Measurements from ENCODE around the gene MRTFA.
"Not testable (repeated sequence)": the region's sequence is repeated elsewhere in the genome, so short reads cannot be mapped to it uniquely, and the experiment has no call there.

Gene MRTFA

GRCh38 chr22:40665312-40665711, 28.8 kb upstream of the MRTFA start:
- no peak for DNase-seq (ENCODE audit: low read depth)
- no peak overlapping the region for H3K4me3 ChIP-seq (ENCODE audit: low read depth, low read length)

GRCh38 chr22:40661671-40662070, 25.2 kb upstream of the MRTFA start:
- no peak overlapping the region for H3K4me3 ChIP-seq (ENCODE audit: low read depth, low read length)
- DNase-seq (ENCODE audit: low read depth) = no peak

- H3K4me3 ChIP-seq (ENCODE audit: low read depth, low read length) = no peak overlapping the region
- no peak for DNase-seq (ENCODE audit: low read depth)
Observed at GRCh38 chr22:40660730-40661129, 24.2 kb upstream of the MRTFA start.

GRCh38 chr22:40659166-40659565, 22.6 kb upstream of the MRTFA start:
- H3K4me3 ChIP-seq (ENCODE audit: low read depth, low read length) = no peak overlapping the region
- DNase-seq (ENCODE audit: low read depth) = no peak

GRCh38 chr22:40656651-40657050, 20.1 kb upstream of the MRTFA start:
- H3K4me3 ChIP-seq (ENCODE audit: low read depth, low read length); DNase-seq (ENCODE audit: low read depth): not testable (repeated sequence)

GRCh38 chr22:40655941-40656340, 19.4 kb upstream of the MRTFA start:
- DNase-seq (ENCODE audit: low read depth) = not testable (repeated sequence)

GRCh38 chr22:40654522-40655167, 18.1 kb upstream of the MRTFA start:
- peak; percentile 59 for DNase-seq (ENCODE audit: low read depth)
- no peak overlapping the region for H3K4me3 ChIP-seq (ENCODE audit: low read depth, low read length)

More at GRCh38 chr22:40655941-40656340, 19.4 kb upstream of the MRTFA start:
- H3K4me3 ChIP-seq (ENCODE audit: low read depth, low read length) = not testable (repeated sequence)

GRCh38 chr22:40653361-40653760, 16.8 kb upstream of the MRTFA start:
- no peak overlapping the region for H3K4me3 ChIP-seq (ENCODE audit: low read depth, low read length)
- no peak for DNase-seq (ENCODE audit: low read depth)

- H3K4me3 ChIP-seq (ENCODE audit: low read depth, low read length) = peak overlapping the region; percentile 55
Observed at GRCh38 chr22:40651563-40652501, 15.3 kb upstream of the MRTFA start.

GRCh38 chr22:40651057-40651456, 14.5 kb upstream of the MRTFA start:
- no peak for DNase-seq (ENCODE audit: low read depth)
- H3K4me3 ChIP-seq (ENCODE audit: low read depth, low read length) = peak overlapping the region; percentile 55

More at GRCh38 chr22:40651563-40652501, 15.3 kb upstream of the MRTFA start:
- DNase-seq (ENCODE audit: low read depth) = peak; percentile 99

- DNase-seq (ENCODE audit: low read depth) = no peak
- no peak overlapping the region for H3K4me3 ChIP-seq (ENCODE audit: low read depth, low read length)
Observed at GRCh38 chr22:40648386-40648785, 11.9 kb upstream of the MRTFA start.

- no peak for DNase-seq (ENCODE audit: low read depth)
- H3K4me3 ChIP-seq (ENCODE audit: low read depth, low read length) = no peak overlapping the region
Observed at GRCh38 chr22:40645579-40646197, 9.2 kb upstream of the MRTFA start.

GRCh38 chr22:40642316-40642715, 5.8 kb upstream of the MRTFA start:
- no peak for DNase-seq (ENCODE audit: low read depth)
- no peak overlapping the region for H3K4me3 ChIP-seq (ENCODE audit: low read depth, low read length)

GRCh38 chr22:40641269-40641668, 4.8 kb upstream of the MRTFA start:
- no peak for DNase-seq (ENCODE audit: low read depth)
- H3K4me3 ChIP-seq (ENCODE audit: low read depth, low read length) = no peak overlapping the region

- no peak for DNase-seq (ENCODE audit: low read depth)
- H3K4me3 ChIP-seq (ENCODE audit: low read depth, low read length) = no peak overlapping the region
Observed at GRCh38 chr22:40638261-40638660, 1.7 kb upstream of the MRTFA start.

GRCh38 chr22:40637183-40638150, 948 bp upstream of the MRTFA start:
- DNase-seq (ENCODE audit: low read depth) = no peak
- peak overlapping the region; percentile 82 for H3K4me3 ChIP-seq (ENCODE audit: low read depth, low read length)

- no peak for DNase-seq (ENCODE audit: low read depth)
Observed at GRCh38 chr22:40635940-40636379, 559 bp downstream of the MRTFA start.

GRCh38 chr22:40635043-40635939, 1.2 kb downstream of the MRTFA start:
- no peak for DNase-seq (ENCODE audit: low read depth)
- peak overlapping the region; percentile 82 for H3K4me3 ChIP-seq (ENCODE audit: low read depth, low read length)

More at GRCh38 chr22:40635940-40636379, 559 bp downstream of the MRTFA start:
- peak overlapping the region; percentile 82 for H3K4me3 ChIP-seq (ENCODE audit: low read depth, low read length)

Measured in skeletal muscle cell (primary cell).